GM10266 (cell line): Measurements from ENCODE around the gene GUCY2F.

ENCODE experiments used
- DNase-seq: peaks from one replicate; pipeline ENCODE4 v3.0.0; 2012; ENCODE audit errors: extremely low spot score
- CTCF ChIP-seq: IDR thresholded peaks from 2 replicates; pipeline ENCODE4 v1.5.1; 2012; ENCODE audit warnings: mild to moderate bottlenecking, low read depth; ENCODE audit not compliant: control insufficient read depth, insufficient read depth; ENCODE audit errors: missing control alignments

GUCY2F gene

GRCh38 chrX:109346491-109346890 is 135.4 kb downstream of the GUCY2F start:
- no peak for TF ChIP-seq CTCF
- no peak for DNase-seq

DNA sequence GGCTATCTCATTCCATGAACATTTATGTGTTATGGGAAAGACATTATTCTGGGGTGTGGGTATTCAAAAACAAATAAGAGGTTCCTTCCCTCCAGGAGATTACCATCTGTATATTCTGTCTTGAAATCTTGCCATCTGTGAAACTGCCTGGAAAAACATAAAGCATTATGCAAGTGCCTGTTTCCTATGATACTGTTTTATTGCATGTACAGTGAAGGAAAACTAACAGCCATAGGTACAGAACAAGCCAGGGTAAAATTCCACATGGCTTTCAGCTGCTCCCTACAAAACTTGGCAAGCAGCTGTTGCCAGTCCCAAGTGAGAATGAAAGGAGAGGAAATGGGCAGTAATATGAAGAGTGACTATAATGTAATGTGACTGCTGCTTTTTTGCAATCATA is 136.0 kb downstream of the GUCY2F start:
- no peak for TF ChIP-seq CTCF
- no peak for DNase-seq

- no peak for DNase-seq
- no peak for TF ChIP-seq CTCF
These were observed 137.2 kb downstream of the GUCY2F start for GRCh38 chrX:109344678-109345077.

DNA sequence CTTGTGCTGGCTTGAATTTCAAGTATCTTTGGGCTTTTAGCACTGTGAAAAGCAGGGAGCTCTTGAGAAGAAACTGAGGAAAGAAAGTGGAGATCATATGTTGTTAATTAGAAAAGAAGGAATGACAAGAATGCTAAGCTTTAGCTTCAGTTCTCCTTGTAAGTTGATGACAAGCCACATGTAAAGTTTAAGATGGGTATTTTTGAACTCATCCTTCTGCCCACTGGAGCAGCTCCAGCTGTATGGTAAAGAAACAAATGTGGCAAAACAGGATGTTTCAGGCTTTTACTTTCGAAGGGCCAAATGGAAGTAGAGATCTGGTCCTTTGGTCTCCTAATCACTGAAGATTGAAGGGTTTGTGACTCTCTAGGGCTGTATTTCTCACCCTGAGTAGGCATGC is 137.8 kb downstream of the GUCY2F start:
- no peak for TF ChIP-seq CTCF
- no peak for DNase-seq

- TF ChIP-seq CTCF, result no peak
- DNase-seq, result no peak
These were observed 138.2 kb downstream of the GUCY2F start for GRCh38 chrX:109343671-109344070.

DNA sequence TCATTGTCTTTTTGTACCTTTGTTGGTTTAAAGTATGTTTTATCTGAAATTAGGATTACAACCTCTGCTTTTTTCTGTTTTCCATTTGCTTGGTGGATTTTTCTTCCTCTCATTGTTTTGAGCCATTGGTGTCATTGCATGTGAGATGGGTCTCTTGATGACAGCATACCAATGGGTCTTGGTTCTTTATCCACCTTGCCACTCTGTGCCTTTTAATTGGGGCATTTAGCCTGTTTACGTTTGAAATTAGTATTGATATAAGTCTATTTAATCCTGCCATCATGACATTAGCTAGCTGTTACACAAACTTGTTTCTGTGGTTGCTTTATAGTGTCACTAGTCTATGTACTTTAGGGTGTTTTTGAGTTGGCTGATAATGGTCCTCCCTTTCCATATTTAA is 145.7 kb downstream of the GUCY2F start:
- DNase-seq, result no peak
- no peak for TF ChIP-seq CTCF

GRCh38 chrX:109327251-109327650 is 154.6 kb downstream of the GUCY2F start:
- DNase-seq, result no peak
- TF ChIP-seq CTCF, result no peak
